Neural progenitor cell (in vitro differentiated cells): ENCODE measurements around the gene ARF1.

Source experiments
- EZH2 ChIP-seq: fragments of 200-600 bp; sonication (generic); IDR thresholded peaks from 2 replicates; pipeline ENCODE4 v1.6.1; 2017; ENCODE audit warnings: antibody characterized with exemption, mild to moderate bottlenecking, moderate library complexity
- EZH2phosphoT487 ChIP-seq: fragments of 200-600 bp; sonication (generic); IDR thresholded peaks from 2 replicates; pipeline ENCODE4 v1.6.1; 2017; ENCODE audit warnings: antibody characterized with exemption

GRCh38 chr1:228094432-228095016 is 12.0 kb downstream of the ARF1 start:
- no peak for TF ChIP-seq EZH2
- TF ChIP-seq EZH2phosphoT487, result no peak
